Activated CD4-positive, CD25-positive, alpha-beta regulatory T cell treated with anti-CD3 and anti-CD28 coated beads, Interleukin-2, amount 50 U/mL, for 72 hours (primary cell): ENCODE results near the gene PSTPIP1.

Source experiments
- DNase-seq: peaks from one replicate; pipeline ENCODE4 v3.0.0; 2021

Gene PSTPIP1

DNA sequence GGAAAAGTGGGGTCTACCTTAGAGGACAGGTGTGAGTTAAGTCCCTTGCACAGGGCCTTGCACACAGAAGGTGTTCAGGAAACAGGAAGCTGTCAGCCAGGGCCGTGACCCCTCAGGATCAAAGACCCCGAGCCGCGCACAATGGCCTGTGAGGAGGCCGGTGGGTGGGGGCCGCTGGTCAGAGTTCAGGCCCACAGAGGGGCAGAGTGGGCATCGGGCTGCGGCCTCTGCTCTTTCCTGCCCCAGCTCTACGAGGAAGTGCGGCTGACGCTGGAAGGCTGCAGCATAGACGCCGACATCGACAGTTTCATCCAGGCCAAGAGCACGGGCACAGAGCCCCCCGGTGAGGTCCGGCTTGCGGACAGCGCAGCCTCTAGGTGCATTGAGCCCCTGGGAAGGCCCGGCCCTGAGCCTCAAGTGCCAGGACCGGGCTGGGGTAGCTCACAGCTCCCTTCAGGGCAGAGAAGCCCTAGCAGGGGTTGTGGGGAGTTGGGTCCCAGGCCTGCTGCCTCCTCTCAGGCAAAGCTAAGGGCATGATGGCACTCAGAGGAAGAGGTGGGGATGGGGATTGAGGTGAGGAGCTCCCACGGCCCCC lies 37.2 kb downstream of the PSTPIP1 start:
- DNase-seq, result no peak

DNA sequence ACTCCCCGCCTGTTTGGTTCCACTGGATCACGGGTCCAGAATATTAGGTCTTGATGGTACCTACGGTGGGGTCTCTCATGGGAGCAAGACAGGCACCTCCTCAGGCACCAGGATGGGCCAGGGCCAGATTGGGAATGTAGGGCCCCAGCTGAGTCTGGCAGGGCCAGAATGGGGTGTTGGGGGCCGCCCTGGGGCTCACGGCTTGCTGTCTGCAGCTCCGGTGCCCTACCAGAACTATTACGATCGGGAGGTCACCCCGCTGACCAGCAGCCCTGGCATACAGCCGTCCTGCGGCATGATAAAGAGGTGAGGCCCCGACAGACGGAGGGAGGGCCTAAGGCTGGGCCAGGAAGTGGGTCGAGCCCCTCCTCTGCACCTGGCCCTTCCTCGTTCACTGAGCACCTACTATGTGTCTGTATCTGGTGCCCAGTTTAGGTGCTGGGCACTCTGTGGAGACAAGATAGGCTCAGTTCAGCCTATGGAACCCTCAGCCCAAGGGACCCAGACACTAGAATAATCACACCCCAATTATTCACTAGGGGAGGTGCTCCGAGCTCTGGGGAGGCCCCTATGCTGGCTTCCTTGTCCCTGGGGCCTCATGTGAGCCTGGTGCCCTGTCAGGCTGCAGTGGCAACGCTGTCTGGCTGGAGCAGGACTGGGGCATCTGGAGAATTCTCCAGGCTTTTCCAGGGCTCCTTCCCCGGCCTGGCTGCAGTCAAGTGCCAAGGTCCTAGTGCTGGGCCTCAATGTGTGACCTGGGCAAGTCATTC lies 37.9 kb downstream of the PSTPIP1 start:
- DNase-seq, result peak; percentile 28

DNA sequence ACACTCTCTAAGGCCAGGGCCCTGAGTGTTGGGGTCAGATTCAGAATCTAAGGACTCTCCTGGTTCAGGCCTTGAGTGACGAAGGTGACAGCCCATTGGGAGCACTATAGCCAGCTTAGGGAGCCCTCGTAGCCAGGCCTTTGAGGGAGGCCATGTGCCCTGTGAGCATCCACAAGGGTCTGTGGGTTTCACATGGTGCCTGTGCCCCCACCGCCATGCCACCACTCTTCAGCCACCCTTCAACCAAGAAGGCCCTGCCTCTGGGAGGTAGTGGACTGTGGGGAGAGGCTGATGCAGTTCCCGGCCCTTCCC lies 38.4 kb downstream of the PSTPIP1 start:
- no peak for DNase-seq

DNA sequence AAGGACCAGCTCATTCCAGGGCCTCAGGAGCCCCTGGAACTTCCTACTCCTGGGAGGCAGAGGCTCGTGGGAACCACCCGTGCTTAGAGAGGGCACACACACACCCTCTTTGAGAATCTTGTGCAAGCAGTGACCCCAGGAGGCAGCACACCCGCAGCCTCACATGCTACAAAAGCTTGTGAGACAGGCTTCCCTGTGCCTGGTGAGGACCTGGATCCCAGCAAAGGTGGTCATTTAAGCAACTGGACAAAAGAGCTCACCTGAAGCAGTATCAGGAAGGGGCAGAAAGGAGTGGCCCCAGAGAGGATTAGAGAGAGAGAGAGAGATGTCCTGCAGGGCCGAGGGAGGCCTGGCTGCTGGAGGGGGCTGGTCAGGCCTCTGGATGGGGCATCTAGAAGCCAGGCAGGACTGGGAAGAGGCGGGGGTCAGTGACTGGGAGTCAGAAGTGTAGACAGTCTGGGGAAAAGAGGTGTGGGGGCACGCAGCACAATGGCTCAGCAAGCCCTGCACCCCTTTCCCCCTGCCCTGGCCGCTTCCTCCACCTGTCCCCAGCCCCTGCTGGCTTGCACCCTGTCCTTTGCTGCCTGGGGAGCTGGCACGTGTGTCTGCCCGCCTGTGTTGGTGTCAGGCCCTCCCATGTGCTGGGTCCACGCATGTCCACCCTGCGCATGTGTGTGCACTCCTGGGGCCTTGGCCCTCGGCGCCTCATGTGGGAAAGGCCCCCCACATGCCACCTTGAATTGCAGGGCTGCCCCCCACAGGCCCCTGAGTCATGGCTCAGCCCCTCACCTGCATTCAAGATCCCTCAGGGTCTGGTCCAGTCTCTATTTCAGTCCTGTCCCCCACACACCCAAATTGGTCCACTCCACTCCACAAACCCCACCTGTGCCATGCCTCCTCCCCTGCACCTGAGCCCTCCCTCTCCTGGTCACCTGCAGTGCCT lies 39.1 kb downstream of the PSTPIP1 start:
- DNase-seq, result no peak

DNA sequence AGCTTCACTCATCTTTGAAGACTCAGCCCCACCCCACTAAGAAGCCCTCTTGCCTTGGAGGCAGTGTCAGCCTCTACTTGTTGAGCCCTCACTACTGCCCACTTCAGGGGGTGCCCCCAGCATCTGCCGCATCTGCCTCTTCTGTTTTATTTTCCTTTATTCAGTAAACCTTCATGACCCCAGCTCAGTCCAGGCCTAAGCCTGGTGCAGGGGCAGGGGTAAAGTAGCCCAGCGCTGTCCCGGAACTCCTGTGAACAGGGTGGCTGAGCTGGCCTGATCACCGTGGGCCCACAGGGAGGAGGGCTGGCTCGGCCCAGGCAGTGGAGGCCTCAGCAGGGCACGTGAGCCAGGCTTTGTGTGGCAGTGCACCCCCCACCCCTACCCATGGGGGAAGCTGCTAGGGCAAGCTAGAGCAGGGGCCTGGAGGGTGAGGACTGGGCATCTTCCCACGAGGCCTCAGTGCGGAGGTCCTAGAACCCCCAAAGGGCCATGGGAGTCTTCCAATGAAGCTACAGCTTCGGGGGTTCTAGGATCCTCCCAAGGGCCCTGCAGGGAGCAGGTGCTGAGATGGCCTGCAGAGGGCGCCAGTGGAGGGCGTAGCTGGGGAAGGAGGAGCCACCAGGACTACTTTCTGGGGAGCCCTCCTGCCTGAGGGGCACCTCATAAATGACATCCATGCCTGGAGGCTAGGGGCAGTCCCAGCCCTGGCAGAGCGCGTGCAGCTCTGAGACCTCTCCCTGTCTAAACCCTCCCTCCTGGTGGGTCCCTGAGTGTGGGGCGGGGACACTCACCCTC lies 40.0 kb downstream of the PSTPIP1 start:
- DNase-seq, result peak; percentile 58

DNA sequence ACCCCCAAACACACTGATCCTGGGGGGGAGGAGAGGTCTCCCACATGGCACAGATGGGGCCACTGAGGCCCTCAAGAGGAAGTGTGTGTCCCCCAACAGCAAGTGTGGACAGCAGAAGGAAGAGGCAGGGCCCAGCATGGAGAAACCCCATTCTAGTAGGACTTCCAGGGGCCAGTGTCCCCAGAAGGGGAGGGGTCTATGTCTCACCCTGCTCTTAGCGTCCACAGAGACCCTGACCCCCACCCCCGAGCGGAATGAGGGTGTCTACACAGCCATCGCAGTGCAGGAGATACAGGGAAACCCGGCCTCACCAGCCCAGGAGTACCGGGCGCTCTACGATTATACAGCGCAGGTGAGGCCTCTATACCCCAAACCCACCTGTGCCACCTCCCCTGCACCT lies 40.7 kb downstream of the PSTPIP1 start:
- DNase-seq, result no peak

DNA sequence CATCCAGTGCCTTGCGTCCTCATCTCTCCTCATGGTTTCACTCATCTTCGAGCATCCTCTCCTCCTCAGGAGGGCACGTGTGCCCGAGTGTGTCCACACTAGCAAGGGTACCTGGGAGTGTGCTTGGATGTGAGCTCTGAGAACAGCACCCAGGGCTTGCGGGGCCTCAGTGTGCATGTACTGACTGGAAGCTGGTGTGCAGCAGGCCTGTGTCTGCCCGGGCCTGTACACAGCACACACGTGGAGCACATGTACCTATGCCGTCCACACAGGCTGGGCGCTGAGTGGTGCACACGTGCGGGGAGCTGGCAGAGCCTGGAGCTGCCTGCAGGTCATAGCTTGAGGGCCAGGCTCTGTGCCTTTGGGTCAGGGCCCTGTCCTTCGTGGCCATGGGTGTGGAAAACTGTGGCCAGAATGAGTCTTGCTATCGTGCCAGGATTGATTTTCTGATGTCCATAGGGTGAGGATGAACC lies 41.1 kb downstream of the PSTPIP1 start:
- no peak for DNase-seq

DNA sequence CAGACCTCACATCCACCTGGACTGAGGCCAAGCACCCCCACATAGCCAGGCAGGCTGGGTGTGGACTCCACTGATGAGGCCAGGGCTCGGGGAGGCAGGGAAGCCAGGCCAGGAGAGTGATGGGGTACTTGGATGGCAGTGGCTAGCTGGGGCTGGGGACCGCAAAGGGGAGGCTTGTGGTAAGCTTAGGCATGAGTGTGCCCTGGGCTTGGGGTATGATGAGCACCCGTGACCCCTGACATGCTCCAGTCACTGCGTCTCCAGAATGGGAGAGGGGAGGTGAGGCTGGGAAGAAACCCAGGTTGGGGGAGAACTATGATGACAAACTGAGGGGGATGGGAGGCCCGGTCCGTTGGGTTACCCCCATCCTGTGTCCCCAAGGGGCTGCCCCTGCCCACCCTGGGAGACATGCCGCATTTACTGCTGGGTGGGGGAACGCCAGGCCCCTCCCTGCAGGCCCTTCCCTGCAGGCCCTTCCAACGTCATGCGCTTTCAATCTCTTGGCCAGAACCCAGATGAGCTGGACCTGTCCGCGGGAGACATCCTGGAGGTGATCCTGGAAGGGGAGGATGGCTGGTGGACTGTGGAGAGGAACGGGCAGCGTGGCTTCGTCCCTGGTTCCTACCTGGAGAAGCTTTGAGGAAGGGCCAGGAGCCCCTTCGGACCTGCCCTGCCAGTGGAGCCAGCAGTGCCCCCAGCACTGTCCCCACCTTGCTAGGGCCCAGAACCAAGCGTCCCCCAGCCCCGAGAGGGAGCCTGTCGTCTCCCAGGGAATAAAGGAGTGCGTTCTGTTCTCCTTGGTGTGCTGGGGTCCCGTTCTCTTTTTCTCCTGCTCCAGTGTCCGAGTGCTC lies 41.8 kb downstream of the PSTPIP1 start:
- DNase-seq, result peak; percentile 27

DNA sequence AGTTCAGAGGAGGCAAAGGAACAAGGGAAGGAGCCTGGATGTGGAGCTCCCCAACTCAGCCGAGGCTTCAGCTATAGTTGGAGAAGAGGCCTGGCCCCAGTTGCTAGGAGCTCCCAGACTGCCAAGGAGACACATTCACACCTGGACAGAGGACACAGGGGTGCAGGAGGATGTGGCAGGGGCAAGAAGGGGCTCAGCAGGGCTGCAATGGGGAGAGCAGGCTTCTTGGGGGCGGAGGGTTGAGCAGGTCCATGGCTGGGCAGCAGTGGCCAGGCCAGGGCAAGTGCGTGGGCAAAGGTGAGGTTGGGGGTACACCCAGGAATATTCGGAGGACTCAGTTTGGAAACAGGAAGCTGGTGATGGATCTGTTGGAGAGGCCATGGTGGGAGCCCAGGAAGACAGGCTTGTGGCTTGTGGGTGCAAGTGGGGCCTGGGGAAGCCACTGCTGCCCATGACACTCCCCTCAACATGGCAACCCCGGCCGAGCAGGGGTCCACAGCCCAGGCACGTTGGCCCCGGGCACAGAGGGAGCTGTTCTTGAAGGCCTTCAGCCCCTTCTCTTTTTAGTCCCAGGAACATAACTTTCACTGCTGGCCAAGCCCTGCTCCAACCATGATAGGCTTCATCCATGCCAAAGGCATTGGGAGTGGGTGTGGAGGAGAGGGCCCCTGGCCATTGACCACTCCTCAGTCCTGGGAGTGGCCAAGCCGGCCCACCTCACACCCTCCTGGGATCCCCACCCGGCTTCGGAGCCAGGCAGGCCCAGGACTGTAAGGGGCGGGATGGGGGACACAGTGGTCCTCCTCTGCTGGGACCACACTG lies 42.7 kb downstream of the PSTPIP1 start:
- no peak for DNase-seq

DNA sequence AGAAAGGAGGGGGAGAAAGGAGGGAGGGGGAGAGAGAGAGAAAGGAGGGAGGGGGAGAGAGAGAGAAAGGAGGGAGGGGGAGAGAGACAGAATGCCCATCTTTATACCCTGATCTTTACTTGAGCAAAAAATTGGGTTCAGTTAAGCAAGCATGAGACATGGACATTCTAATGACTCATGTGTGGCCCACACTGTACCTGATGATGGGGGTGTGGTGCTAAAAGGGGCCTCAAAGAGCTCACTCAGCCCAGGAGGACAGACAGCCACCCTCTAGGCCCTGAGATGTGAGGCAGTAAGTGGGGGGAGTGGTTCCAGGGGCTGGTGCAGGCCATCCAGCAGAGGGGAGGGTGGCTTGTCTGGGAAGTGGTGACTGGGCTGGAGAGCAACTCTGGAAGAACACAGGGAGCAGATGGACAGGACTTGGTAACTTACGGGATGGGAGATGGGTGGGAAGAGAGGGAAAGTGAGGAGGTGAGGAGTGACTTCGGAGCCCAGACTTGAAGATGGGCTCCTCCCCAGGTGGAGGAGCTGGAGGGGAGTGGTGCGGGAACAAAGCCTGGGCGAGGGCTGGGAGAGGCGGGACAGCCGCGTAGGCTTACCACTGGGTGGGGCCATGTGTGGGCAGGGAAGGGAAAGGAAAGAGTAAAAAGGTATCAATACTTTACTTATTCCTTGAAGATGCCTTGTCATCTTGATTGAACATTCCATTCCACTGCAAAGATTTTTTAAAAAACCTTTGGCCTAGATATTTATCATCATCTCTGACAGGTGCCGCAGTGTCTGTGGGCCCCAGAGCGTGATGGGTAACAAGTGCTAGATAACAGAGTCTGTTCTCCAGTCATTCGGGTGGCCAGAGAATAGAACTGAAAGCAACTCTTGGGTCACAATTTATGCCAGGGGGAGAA lies 43.6 kb downstream of the PSTPIP1 start:
- DNase-seq, result no peak

DNA sequence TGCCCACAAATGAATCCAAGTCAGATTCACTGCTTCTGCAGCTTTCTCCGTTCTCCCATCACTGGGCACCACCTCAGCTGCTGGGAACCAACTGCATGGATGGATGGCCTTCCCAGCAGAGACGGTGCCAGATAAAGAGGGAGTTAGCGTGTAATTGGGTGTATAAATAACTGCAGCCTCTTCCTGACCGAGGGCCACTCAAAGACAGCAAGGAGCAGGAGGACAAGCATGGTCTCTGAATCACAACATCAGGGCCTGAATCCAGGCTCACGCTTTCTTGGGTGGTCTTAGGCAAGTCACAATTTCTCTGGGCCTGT lies 44.2 kb downstream of the PSTPIP1 start:
- DNase-seq, result no peak

DNA sequence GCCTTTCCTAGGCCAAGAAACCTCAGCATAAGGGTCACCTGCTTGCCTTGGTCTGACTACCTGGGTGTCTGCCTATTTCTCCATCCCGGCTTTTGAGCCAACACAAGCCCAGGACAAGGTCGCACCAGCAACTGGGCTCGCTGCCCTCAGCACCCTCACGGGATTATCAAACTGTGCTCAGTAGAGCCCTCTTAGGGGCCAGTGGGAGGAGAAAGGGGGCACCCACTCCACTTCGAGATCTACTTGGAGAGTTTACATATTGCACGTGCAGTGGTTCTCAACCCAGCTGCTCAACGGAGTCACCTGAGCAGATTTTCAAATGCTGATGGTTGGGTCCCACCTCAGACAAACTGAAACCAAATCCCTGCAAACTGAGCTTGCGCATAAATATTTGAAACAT lies 44.9 kb downstream of the PSTPIP1 start:
- DNase-seq, result no peak

DNA sequence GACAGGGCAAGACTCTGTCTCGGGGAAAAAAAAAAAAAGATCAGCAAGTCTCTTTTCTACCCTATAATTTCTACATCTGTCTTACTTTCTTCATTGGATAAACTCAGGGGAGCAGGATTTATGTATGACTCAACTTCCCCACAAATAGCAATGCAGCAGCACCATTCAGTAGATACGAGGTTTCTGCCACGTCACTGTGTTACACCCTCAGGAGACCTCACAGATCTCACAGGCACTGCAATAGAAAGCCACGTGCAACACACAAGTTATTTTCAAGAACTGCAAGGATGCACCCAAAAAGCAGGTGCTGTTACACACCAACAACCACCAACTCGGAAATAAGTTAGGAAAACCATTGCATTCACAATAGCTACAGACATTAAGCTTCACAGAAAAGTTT lies 45.7 kb downstream of the PSTPIP1 start:
- DNase-seq, result no peak

DNA sequence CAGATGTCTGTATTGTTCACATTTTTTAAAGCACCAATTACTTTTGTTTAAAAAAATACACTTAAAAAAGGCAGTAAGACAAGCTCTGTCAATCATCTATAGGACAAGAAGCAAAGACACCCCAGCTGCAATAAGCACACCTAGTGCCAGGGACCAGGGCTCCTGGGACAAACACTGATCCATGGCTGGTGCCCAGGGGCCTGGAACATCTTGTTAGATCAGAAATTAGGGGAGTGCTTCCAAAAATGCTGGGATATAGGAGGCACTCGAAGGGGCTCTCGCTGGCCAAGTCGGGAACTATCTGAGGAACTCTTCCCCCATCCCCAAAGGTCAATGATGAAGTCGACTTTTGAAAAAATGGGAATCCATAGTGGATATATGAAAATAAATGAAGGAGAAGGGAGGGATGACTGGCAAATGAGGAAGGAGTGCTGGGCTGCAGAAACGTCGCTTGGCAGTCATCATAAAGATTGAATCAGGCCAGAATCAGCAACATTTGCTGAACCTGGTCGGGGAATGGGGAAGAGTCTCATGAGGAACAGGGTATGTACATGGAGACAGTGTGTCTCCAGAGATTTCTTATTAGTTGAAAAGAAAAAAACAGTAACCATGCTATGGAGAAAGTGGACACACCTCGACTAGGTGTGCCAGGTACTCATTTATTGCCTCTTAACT lies 47.5 kb downstream of the PSTPIP1 start:
- no peak for DNase-seq

DNA sequence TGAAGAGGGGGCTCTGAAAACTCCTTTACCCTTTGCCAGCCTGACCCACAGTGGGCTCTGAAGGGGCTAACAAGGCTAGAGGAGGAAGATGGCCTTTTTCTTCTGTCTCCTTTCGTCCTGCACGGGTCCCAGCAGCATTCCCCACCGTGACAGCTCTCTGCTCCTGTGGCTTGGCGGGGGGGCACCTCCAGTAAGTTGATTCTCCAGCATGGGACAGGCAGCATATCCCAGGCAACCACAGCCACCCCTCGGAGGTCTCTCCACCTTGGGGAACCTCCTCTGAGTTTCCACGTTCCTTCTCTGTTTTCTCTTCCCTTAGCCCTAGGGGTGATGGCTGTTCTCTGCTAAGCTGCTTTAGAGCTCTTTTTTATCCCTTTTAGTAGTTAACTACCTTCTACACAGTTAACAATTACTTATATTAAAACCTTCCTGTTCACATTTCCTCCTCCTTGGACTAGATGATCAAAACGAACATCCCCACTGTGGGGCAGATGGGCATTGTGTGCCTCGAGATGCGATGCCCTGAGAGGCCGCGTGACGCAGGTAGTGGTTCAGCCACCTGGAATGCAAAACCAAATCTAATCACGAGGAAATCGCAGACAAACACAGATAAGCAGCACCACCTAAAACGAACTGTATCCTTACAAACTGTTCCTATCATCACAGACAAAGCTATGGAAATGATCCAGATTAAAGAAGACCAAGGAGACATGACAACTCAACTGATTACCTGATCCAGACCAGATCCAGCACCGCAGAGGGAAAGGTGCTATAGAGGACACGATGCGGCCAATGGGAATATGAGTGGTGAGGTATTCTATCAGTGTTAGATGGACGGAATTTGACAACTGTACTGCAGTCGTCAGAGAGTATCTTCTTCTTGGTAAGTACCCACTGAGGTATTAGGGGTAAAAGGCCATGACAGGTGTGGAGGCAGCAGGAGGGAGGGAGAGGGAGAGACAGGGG lies 48.3 kb downstream of the PSTPIP1 start:
- no peak for DNase-seq

DNA sequence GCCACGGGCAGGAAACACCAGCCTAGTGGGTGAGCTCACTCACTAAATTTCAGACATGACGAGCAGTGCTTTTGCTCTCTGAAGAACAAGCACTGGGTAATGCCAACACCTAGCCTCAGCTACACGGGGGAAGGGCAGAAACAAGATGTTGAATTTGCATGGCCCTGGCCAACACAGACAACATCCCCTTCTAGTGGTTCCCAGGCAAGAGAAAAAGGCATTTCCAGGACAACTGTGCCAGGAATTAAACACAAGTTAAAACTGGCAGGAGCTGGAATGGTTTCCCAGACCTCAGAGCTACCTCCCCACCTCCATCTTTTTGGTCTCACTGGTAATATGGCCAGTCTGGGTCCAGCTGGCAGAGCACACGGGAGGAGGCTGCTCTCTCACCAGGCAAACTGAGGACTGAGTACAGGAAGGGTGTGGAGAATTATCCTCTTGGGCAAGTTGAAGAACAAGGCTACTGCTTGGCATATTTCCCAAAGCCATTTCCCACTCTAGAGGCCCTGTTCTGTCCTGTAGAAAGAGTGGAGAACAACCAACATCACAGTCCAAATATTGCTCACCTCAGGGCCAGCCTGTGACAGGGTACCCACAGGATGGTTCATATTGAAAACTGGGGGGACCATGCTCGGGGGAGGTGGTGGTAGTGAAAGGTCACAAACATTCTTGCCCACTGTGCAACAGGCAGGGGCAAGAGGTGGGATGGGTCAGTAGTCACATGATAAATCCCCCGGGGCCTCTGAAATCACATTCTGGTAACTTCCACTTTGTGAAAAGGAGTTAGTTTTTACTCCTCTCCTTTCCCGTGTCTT lies 49.5 kb downstream of the PSTPIP1 start:
- DNase-seq, result no peak

DNA sequence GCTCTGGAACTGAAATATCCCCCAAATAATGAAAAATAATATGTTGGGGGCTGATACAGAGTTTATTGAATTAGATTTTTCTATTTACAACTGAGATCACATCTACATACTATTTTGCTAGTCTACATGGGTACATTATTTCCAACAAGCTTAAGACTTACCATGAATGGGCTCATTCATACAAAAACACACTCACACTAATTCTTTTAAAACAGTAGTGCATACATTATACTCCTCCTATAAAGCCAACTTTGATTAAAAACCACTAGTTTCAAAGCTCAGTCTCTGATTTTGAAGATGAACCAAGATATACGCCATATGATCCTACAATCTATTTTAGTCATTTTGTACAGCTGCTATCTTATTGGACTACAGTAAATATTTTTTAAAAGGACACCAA lies 51.1 kb downstream of the PSTPIP1 start:
- no peak for DNase-seq
